WTC11 (cell line): ENCODE data around the gene EPO. TPM values are rescaled to one million over a fixed set of nuclear protein-coding genes. Genes with fewer than 3 reads are reported as not detected.

Source experiments
- ATAC-seq: fragments of 200-7000 bp; cut with Tn5 transposase; 2 replicates; pipeline ENCODE4 v1.10.0; 2021; ENCODE audit warnings: mild to moderate bottlenecking, moderate library complexity
- CTCF ChIA-PET: fragments of 300-600 bp; sonication (Branson Sonifier 250); formaldehyde crosslinking; loops from one replicate; lab custom pipeline; 2021; ENCODE audit warnings: antibody characterized with exemption; lab: Charles Lee
- POLR2A ChIA-PET: fragments of 350-600 bp; sonication (Branson Sonifier 250); formaldehyde crosslinking; loops from one replicate; lab custom pipeline; 2021; ENCODE audit warnings: antibody characterized with exemption; lab: Charles Lee
- DNase-seq: peaks from one replicate; pipeline ENCODE4 v3.0.0; 2021; ENCODE audit warnings: low spot score
- H3K27ac Mint-ChIP-seq: 2 replicates; pipeline ENCODE4 v1.8.0; 2021; ENCODE audit warnings: mixed read lengths
- H3K27me3 Mint-ChIP-seq: 2 replicates; pipeline ENCODE4 v1.8.0; 2021; ENCODE audit warnings: low read depth, mild to moderate bottlenecking, moderate library complexity, mixed read lengths
- H3K36me3 Mint-ChIP-seq: 2 replicates; pipeline ENCODE4 v1.8.0; 2021; ENCODE audit warnings: mixed read lengths
- H3K4me1 Mint-ChIP-seq: 2 replicates; pipeline ENCODE4 v1.8.0; 2022; ENCODE audit warnings: mixed read lengths
- H3K4me3 Mint-ChIP-seq: 2 replicates; pipeline ENCODE4 v1.8.0; 2021; ENCODE audit warnings: mild to moderate bottlenecking, moderate library complexity, mixed read lengths
- H3K9me3 Mint-ChIP-seq: 2 replicates; pipeline ENCODE4 v1.8.0; 2021; ENCODE audit warnings: mixed read lengths
- ETV6 ChIP-seq: sonication (generic); formaldehyde crosslinking; IDR thresholded peaks from 2 replicates; pipeline ENCODE4 v1.8.1; 2022; ENCODE audit warnings: mild to moderate bottlenecking, missing genetic modification reagents
- FOXJ3 ChIP-seq: sonication (generic); formaldehyde crosslinking; IDR thresholded peaks from 2 replicates; pipeline ENCODE4 v1.9.0; 2021; ENCODE audit warnings: missing genetic modification reagents, mild to moderate bottlenecking, borderline replicate concordance
- HMGA2 ChIP-seq: fragments of 250-450 bp; sonication (Bioruptor Pico); IDR thresholded peaks from 2 replicates; pipeline ENCODE4 v1.4.0; 2021; ENCODE audit warnings: mild to moderate bottlenecking, moderate library complexity
- JUN ChIP-seq: sonication (generic); formaldehyde crosslinking; IDR thresholded peaks from 2 replicates; pipeline ENCODE4 v1.8.0; 2023; ENCODE audit warnings: mild to moderate bottlenecking, missing genetic modification reagents
- MYBL2 ChIP-seq: sonication (generic); formaldehyde crosslinking; IDR thresholded peaks from 2 replicates; pipeline ENCODE4 v1.8.1; 2023; ENCODE audit warnings: mild to moderate bottlenecking, moderate library complexity, missing genetic modification reagents
- NFYB ChIP-seq: sonication (generic); formaldehyde crosslinking; conservative IDR thresholded peaks from 2 replicates; pipeline ENCODE4 v1.8.0; 2022; ENCODE audit warnings: low read depth, missing genetic modification reagents
- PRDM15 ChIP-seq: sonication (generic); formaldehyde crosslinking; IDR thresholded peaks from 2 replicates; pipeline ENCODE4 v1.8.0; 2022; ENCODE audit warnings: missing genetic modification reagents
- RORB ChIP-seq: fragments of 250-450 bp; sonication (Bioruptor Pico); IDR thresholded peaks from 2 replicates; pipeline ENCODE4 v1.9.0; 2021; ENCODE audit warnings: mild to moderate bottlenecking
- SP1 ChIP-seq: sonication (generic); formaldehyde crosslinking; conservative IDR thresholded peaks from 2 replicates; pipeline ENCODE4 v1.8.1; 2022; ENCODE audit warnings: missing genetic modification reagents
- TEAD4 ChIP-seq: sonication (generic); formaldehyde crosslinking; IDR thresholded peaks from 2 replicates; pipeline ENCODE4 v1.8.0; 2022; ENCODE audit warnings: mild to moderate bottlenecking, missing genetic modification reagents
- ZNF121 ChIP-seq: sonication (generic); formaldehyde crosslinking; IDR thresholded peaks from 2 replicates; pipeline ENCODE4 v1.8.0; 2023; ENCODE audit warnings: missing genetic modification reagents
- ZNF232 ChIP-seq: sonication (generic); formaldehyde crosslinking; IDR thresholded peaks from 2 replicates; pipeline ENCODE4 v1.8.0; 2022; ENCODE audit warnings: mild to moderate bottlenecking, missing genetic modification reagents
- ZNF425 ChIP-seq: fragments of 250-450 bp; sonication (Bioruptor Pico); conservative IDR thresholded peaks from 2 replicates; pipeline ENCODE4 v1.9.0; 2021; ENCODE audit warnings: mild to moderate bottlenecking
- ZNF671 ChIP-seq: fragments of 250-450 bp; sonication (Bioruptor Pico); IDR thresholded peaks from 2 replicates; pipeline ENCODE4 v1.8.0; 2021; ENCODE audit warnings: mild to moderate bottlenecking
- total RNA-seq: library from RNA; stranded (reverse); gene quantifications from 3 replicates; pipeline ENCODE4 v1.2.3, GENCODE V29; 2021
- TF ChIP-seq, protein P1 (sequence below): sonication (generic); formaldehyde crosslinking; IDR thresholded peaks from 2 replicates; pipeline ENCODE4 v1.8.1; 2023; ENCODE audit warnings: mild to moderate bottlenecking, missing genetic modification reagents, moderate library complexity

EPO gene
- total RNA-seq, 1 experiment from 2014 or later = 0.63 TPM

- TF ChIP-seq ZNF671 (CRISPR knock-in tag) = no peak
These were observed 45.2 kb upstream of the EPO start (continued) for GRCh38 chr7:100675105-100675451.

DNA sequence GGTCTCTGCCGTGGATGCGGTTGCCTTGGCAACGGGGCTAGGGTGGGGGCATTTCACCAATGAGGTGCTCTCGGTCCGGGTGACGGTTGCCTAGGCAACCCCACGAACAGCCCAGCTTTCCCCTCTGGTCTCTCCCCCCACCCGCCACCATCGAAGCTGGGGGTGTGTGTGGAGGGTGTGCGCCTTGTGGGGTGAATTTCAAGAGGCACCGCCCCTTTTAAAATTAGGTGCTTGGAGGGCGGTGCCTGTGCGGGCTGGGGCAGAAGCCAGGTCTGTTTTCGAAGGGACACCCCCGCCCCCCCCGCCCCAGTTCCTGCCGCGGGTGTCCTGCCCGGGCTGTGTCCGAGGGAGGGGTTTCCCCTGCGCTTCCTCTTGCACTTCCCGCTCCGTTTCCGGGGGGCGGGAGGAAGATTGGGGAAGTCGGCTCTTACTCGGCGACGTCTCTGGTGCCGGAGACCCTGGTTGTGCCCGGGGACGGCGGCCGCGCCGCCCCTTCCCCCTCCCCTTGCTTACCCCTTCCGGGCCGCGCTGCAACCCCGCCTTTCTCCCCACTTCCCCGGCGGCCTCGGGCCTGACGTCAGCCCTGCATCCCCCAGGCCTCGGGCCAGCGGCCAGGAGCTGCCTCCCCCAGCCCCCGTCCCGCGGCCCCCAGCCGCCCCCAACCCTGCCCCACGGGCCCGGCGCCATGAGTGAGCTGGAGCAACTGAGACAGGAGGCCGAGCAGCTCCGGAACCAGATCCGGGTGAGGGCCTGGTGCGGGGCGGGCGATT lies 44.5 kb upstream of the EPO start:
- POLR2A ChIA-PET = no interaction called here
- CTCF ChIA-PET = interaction anchor here (0.6 to 4.1 kb wide), 7 partner anchors 14 to 120 kb away, joined by 3 to 18 read pairs (median 5); no protein-coding TSS in a partner anchor
- ATAC-seq (peak; percentile 32), DNase-seq (peak; percentile 75)
- H3K4me1 Mint-ChIP-seq = peaks cover 11% of the 10 kb centered on the region
- TF ChIP-seq ZNF425 (CRISPR knock-in tag) (no peak), RORB (CRISPR knock-in tag) (no peak), NFYB (CRISPR knock-in tag) (no peak), JUN (CRISPR knock-in tag) (no peak), TEAD4 (CRISPR knock-in tag) (no peak), MYBL2 (CRISPR knock-in tag) (no peak), SP1 (peak; percentile 37; the same call in 1 of the 2 replicates), ETV6 (CRISPR knock-in tag) (peak; percentile 99), FOXJ3 (no peak)
- H3K27me3 Mint-ChIP-seq = peaks cover 23% of the 10 kb centered on the region
- no peaks in the 10 kb centered on the region for H3K9me3 Mint-ChIP-seq
- H3K4me3 Mint-ChIP-seq = peak overlapping the region; percentile 73
- H3K36me3 Mint-ChIP-seq = peaks cover 14% of the 10 kb centered on the region
- no peak overlapping the region for H3K27ac Mint-ChIP-seq

DNA sequence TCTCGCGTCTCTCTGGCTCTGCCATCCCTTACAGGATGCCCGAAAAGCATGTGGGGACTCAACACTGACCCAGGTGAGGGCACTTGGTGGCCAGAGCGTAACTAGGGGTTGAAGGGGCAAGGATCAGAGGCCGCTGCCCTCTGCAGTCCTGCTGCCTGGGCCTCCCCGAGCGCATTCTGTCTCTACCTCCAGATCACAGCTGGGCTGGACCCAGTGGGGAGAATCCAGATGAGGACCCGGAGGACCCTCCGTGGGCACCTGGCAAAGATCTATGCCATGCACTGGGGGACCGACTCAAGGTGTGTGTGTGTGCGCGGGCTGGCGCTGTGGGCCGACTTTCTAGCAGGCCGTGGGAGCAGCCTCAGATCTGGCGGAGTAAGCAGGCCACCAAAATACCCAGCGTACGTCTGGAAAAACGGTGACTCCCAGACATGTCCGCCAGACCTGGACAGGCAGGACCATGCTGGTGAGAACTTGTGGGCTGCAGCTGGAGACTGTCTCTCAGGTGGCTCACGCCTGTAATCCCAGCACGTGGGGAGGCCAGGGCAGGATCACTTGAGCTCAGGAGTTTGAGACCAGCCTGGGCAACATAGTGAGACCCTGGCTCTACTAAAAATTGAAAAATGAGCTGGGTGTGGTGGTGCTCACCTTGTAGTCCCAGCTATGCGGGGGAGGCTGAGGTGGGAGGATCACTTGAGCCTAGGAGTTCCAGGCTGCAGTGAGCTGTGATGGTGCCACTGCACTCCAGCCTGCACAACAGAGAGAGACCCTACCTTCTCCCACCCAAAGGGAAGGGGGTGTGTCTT lies 43.6 kb upstream of the EPO start:
- Mint-ChIP-seq H3K4me1 (peaks cover 11% of the 10 kb centered on the region), H3K36me3 (peaks cover 14% of the 10 kb centered on the region), H3K27me3 (peaks cover 15% of the 10 kb centered on the region), H3K4me3 (peak overlapping the region; percentile 73), H3K9me3 (no peaks in the 10 kb centered on the region), H3K27ac (peak overlapping the region; percentile 95)
- CTCF ChIA-PET = interaction anchor here (0.6 to 4.1 kb wide), 8 partner anchors 13 to 119 kb away, joined by 3 to 18 read pairs (median 4); no protein-coding TSS in a partner anchor
- POLR2A ChIA-PET = interaction anchor here (0.5 to 1.4 kb wide), 3 partner anchors 12 to 44 kb away, joined by 3 to 4 read pairs (median 3); no protein-coding TSS in a partner anchor
- DNase-seq (no peak), ATAC-seq (no peak)
- TF ChIP-seq ZNF232 (no peak), ZNF121 (CRISPR knock-in tag) (peak; percentile 84), HMGA2 (no peak)
- TF ChIP-seq, protein P1, sequence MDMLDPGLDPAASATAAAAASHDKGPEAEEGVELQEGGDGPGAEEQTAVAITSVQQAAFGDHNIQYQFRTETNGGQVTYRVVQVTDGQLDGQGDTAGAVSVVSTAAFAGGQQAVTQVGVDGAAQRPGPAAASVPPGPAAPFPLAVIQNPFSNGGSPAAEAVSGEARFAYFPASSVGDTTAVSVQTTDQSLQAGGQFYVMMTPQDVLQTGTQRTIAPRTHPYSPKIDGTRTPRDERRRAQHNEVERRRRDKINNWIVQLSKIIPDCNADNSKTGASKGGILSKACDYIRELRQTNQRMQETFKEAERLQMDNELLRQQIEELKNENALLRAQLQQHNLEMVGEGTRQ (CRISPR knock-in tag) = no peak

DNA sequence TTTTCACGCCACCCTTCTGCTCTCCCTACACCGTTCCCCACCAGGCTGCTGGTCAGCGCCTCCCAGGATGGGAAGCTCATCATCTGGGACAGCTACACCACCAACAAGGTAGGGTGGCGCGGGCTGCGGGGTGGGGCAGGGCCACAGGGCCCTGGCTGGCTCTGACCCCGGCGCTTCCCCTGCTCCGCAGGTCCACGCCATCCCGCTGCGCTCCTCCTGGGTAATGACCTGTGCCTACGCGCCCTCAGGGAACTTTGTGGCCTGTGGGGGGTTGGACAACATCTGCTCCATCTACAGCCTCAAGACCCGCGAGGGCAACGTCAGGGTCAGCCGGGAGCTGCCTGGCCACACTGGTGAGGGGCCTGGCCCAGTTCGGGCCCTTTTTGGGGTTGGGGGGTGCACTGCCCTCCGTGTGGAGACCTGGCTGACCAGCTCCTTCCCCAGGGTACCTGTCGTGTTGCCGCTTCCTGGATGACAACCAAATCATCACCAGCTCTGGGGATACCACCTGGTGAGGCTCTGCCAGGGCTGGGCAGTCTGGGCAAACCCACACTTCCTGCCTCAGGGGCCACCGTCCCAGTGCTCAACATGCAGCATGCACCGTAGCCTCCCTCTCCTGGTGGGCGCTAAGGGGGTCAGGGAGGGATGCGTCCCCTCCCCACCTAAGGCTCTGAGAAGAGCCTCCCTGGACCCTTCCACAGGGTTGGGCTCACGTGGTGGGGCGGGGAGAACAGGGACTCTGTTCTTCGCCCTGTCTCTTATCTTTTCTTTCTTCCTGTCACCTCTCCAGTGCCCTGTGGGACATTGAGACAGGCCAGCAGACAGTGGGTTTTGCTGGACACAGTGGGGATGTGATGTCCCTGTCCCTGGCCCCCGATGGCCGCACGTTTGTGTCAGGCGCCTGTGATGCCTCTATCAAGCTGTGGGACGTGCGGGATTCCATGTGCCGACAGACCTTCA lies 42.7 kb upstream of the EPO start:
- Mint-ChIP-seq H3K4me3 (no peak overlapping the region; the same call in 1 of the 2 replicates), H3K9me3 (no peaks in the 10 kb centered on the region), H3K27ac (no peak overlapping the region), H3K36me3 (peaks cover 14% of the 10 kb centered on the region), H3K4me1 (peaks cover 11% of the 10 kb centered on the region), H3K27me3 (peaks cover 6% of the 10 kb centered on the region)
- ChIA-PET CTCF (interaction anchor here (0.9 to 4.1 kb wide), 7 partner anchors 13 to 65 kb away, joined by 3 to 18 read pairs (median 5); partner anchors contain the start of gene MOSPD3), POLR2A (interaction anchor here (0.6 to 2.0 kb wide), 5 partner anchors 11 to 175 kb away, joined by 3 to 9 read pairs (median 3); partner anchors contain the start of genes POP7 and SLC12A9)
- DNase-seq (no peak), ATAC-seq (no peak)
- no peak for TF ChIP-seq PRDM15 (CRISPR knock-in tag)
